Heart right ventricle (tissue), 16 donors: ENCODE data around the gene ANKH. TPM values are rescaled to one million over a fixed set of nuclear protein-coding genes. Genes with fewer than 3 reads are reported as not detected.

Source experiments
- ATAC-seq, 8 donors: fragments of 200-7000 bp; cut with Tn5 transposase; one replicate each; pipeline ENCODE4 v1.9.1; 2020; ENCODE audit warnings: mild to moderate bottlenecking in 8 of 8, moderate library complexity in 8 of 8, moderate number of reproducible peaks in 1 of 8
- DNase-seq, 2 donors: peaks; one replicate each; pipeline ENCODE4 v3.0.0-alpha.2; 2020
- H3K27ac ChIP-seq, 10 donors: fragments of 200-600 bp; sonication (generic) in 2 of 10; one replicate each; pipeline versions ENCODE4 v1.5.0 to v1.8.0; 2020 to 2022; ENCODE audit warnings: mild to moderate bottlenecking in 3 of 10
- H3K27me3 ChIP-seq, 7 donors: fragments of 200-600 bp; one replicate each; pipeline ENCODE4 v1.8.0; 2021 to 2022; ENCODE audit warnings: mild to moderate bottlenecking in 2 of 7
- H3K36me3 ChIP-seq, 9 donors: fragments of 200-600 bp; sonication (generic) in 1 of 9; one replicate each; pipeline versions ENCODE4 v1.5.0 to v1.8.0; 2020 to 2022; ENCODE audit warnings: mild to moderate bottlenecking in 2 of 9
- H3K4me1 ChIP-seq, 9 donors: fragments of 200-600 bp; sonication (generic) in 1 of 9; one replicate each; pipeline versions ENCODE4 v1.5.0 to v1.8.0; 2020 to 2022; ENCODE audit warnings: mild to moderate bottlenecking in 4 of 9
- H3K4me3 ChIP-seq, 10 donors: fragments of 200-600 bp; sonication (generic) in 2 of 10; one replicate each; pipeline versions ENCODE4 v1.5.0 to v1.8.0; 2020 to 2022; ENCODE audit warnings: mild to moderate bottlenecking in 7 of 10, moderate library complexity in 2 of 10
- H3K9me3 ChIP-seq, 11 donors: fragments of 200-600 bp in 10 of 11; sonication (generic) in 2 of 11; one replicate each; pipeline versions ENCODE4 v1.5.0 to v1.8.0; 2013 to 2022; ENCODE audit warnings: mild to moderate bottlenecking in 2 of 11, control low read depth in 1 of 11, moderate library complexity in 1 of 11
- WGBS, 2 donors: extraction: QIAGEN DNeasy Blood & Tissue Kit; methylation state at CpG; one replicate each; pipeline ENCODE4 v1.1.7; 2013; ENCODE audit warnings: inconsistent platforms in 1 of 2; 5-methylcytosine and 5-hydroxymethylcytosine counted together
- intact Hi-C, 10 donors: fragments of 100-400 bp; cut with DNase I; formaldehyde crosslinking; loops; one replicate each; pipeline versions ENCODE4 v1.11.1 to v1.14.2; 2022
- microRNA-seq, 2 donors: library from miRNA; unstranded; fragments of <30 nt; microRNA quantifications; one replicate each; pipeline ENCODE4 v1.2.0, GENCODE V29; 2021
- polyA plus RNA-seq, 2 donors: library from polyadenylated mRNA; stranded (reverse); fragments of 200-250 nt; gene quantifications; one replicate each; pipeline ENCODE4 v1.2.3, GENCODE V29; 2013
- total RNA-seq, 10 donors: library from RNA; stranded (reverse); fragmentation: NEBNext Ultra II Directional in 3 of 10; extraction: Animal tissue kit (Norgen Biotek cat#: 25700) in 3 of 10; gene quantifications; one replicate each; pipeline versions ENCODE4 v1.2.1 to v1.2.4, GENCODE V29; 2021 to 2023
- TF ChIP-seq, protein P1 (sequence below), 9 donors: fragments of 200-600 bp; sonication (generic) in 2 of 9; IDR thresholded peaks; one replicate each; pipeline versions ENCODE4 v1.5.0 to v1.8.0; 2021 to 2022; ENCODE audit warnings: antibody characterized with exemption in 9 of 9, mild to moderate bottlenecking in 5 of 9, moderate library complexity in 1 of 9
- donor health status: Arrhythmogenic right ventricular cardiomyopathy.
- donor health status: ischemic (EF 13 %, LVEDD 7.1; RV severe dilation, severe dysfunction).
- donor health status: healthy with polysubstance abuse.
- donor health status: DM: no; HTN: yes; CAD: no.
- donor health status: DM: no; HTN: no; CAD: no.
- donor health status: ischemic (EF 25% LVEDD 6.9; RV normal size, moderate dysfunction).
- donor health status: ischemic (EF 25% LVEDD 5.7; RV mildly dilated, moderate dysfunction).
- donor health status: healthy.
- donor health status: DM: yes; HTN: yes; CAD: no.
- donor health status: Ischemic cardiomyopathy.
- donor health status: ischemic (EF 35%, LVEDD 5.7; RV mildly dilated, moderate dysfunction).
- donor health status: nonischemic (EF 11% LVEDD 7.7; RV severe dilation, severe dysfunction).
- donor health status: DM: yes; HTN: yes; CAD: no.
- donor health status: PGD.
- donor health status: ischemic (EF 29% LVEDD 5.4; RV normal size, mild dysfunction).
- donor health status: nonischemic (EF 23%, LVEDD 6.1; RV moderate dilation, normal function).

Gene ANKH
- total and polyA plus RNA-seq, 12 donors, result 51.0 to 256 (median 192) TPM

DNA sequence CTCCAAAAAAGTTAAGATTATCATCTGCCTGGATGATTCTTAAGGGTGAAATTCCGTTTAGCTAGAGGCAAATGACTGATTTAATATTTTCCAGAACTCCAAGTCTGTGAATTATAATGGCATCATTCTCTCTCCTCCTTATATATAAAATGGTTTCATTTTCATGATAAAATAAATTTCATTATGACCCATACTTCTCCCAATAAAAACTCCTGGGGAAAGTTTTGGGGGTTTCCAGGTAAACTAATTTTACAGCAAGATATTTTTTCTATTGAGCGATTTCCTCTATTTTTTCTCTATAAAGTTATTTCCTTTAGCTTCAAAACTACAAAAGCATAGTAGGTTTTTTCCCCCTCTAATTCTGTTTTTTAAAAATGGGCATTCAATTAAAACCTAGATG lies 214.7 kb downstream of the ANKH start:
- no peak for ATAC-seq
- H3K4me3 ChIP-seq, result no peak overlapping the region
- intact Hi-C loops, result loop anchor here in 1 of 10 donors (10.0 kb wide), 1 partner anchor 262 kb away; no protein-coding TSS in a partner anchor

DNA sequence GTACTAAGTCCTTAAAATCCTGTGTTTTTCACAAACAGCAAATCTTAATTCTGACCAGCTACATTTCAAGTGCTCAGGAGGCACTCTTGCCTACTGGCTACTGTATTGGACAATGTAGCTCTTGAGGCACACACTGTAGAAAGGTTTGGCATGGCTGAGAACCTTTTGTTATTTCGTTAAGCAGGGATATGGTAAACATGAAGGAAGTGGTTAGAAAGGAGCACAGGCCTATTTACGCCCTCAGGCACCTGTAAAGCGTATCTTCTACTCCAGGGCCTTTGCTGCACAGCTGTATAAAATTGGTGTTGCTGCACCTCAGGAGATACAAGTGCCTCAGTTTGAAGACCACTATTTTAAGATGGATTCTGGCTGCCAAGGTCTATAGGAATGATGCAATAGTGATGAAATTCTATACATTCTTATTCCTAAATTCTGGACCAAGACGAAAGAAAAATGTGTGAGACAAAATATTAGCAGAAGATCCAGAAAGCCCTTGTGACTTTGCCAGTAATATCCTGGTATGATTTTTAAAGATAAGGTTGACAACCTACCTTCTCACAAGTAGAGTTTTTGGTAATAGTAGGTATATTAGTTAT lies 216.3 kb downstream of the ANKH start:
- TF ChIP-seq, protein P1, sequence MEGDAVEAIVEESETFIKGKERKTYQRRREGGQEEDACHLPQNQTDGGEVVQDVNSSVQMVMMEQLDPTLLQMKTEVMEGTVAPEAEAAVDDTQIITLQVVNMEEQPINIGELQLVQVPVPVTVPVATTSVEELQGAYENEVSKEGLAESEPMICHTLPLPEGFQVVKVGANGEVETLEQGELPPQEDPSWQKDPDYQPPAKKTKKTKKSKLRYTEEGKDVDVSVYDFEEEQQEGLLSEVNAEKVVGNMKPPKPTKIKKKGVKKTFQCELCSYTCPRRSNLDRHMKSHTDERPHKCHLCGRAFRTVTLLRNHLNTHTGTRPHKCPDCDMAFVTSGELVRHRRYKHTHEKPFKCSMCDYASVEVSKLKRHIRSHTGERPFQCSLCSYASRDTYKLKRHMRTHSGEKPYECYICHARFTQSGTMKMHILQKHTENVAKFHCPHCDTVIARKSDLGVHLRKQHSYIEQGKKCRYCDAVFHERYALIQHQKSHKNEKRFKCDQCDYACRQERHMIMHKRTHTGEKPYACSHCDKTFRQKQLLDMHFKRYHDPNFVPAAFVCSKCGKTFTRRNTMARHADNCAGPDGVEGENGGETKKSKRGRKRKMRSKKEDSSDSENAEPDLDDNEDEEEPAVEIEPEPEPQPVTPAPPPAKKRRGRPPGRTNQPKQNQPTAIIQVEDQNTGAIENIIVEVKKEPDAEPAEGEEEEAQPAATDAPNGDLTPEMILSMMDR (IDR thresholded peaks at IDR 0.05), result no peak
- WGBS, 2 donors, result 62 to 63% methylated on average over 4 of the region's 4 CpGs
- DNase-seq, result no peak
- Histone ChIP-seq H3K4me3 (no peak overlapping the region), H3K4me1 (no peaks in the 10 kb centered on the region), H3K27me3 (peaks cover 0 to 4% (median 0%) of the 10 kb centered on the region in 7 donors), H3K9me3 (no peaks in the 10 kb centered on the region), H3K36me3 (no peaks in the 10 kb centered on the region), H3K27ac (no peak overlapping the region)
- intact Hi-C loops, result loop anchor here in 1 of 10 donors (10.0 kb wide), 1 partner anchor 260 kb away; no protein-coding TSS in a partner anchor
- no peak for ATAC-seq

More for the DNA sequence above, 214.7 kb downstream of the ANKH start:
- Histone ChIP-seq H3K4me1 (no peaks in the 10 kb centered on the region), H3K27ac (no peak overlapping the region), H3K36me3 (no peaks in the 10 kb centered on the region), H3K9me3 (no peaks in the 10 kb centered on the region), H3K27me3 (peaks cover 0 to 4% (median 0%) of the 10 kb centered on the region in 7 donors)
- DNase-seq, result no peak
- TF ChIP-seq, protein P1 (IDR thresholded peaks at IDR 0.05), result no peak
- 62 to 64% methylated on average over 2 of the region's 2 CpGs for WGBS, 2 donors

Small RNA genes within 50 kb of the gene (microRNA-seq; reads per million reads assigned to microRNA genes)
- 0 reads per million in 2 donors for gene MIR4637

Other genes starting within 250 kb of the ANKH start
- gene OTULIN, start 207.1 kb downstream of the ANKH start, total RNA-seq, result 10 to 100 TPM; 15.2 to 35.1 (median 25.9) TPM
- gene OTULIN, start 207.1 kb downstream of the ANKH start, polyA plus RNA-seq, result 1 to 10 TPM; 4.4 to 5.8 TPM